ENCODE measurements around the gene ID2.

The ID2 gene

DNA sequence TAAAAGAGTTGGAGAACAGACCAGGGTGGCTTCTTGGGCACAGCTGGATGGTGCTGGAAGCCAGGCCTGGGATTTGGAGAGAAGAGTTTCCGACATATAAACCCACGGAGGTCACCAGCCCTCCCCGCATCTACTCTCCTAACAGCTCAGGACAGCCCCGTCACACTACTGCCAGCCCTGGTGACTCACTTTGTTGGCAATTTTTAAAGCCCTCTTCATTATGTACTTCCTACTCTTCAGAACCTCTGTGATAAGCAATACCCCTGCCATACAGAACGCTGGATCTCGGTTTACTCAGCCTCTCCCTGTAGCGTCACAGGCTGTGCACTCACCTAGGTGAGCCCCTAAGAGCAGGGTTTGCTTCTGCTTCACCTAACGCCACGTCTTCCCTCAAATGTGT, 48.1 kb downstream of the ID2 start:
- no peak for DNase-seq (ENCODE audit: low read depth in 2 of 2)

DNA sequence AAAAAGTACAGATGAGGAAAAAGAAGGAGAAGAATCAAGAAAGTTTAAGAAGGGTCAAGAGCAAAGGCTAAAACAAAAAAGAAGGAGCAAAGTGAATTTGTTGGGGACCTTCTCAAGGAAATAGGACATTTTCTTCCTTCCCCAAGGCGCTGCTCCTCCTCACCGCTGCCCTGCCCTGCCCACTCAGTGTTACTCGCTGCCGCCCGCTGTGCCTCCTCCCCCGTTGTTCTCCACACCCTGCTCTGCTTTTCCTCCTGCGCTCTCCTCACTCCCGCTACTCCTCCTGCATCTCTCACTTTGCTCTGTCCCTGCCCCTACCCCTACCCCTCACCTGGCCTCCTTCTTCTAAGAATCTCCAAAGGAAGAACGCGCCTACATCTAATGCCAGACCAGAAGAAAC, 50.7 kb downstream of the ID2 start:
- DNase-seq (ENCODE audit: low read depth in 2 of 2), result no peak

All from stimulated activated CD4-positive, alpha-beta T cell treated with anti-CD3 and anti-CD28 coated beads, Interleukin-4, amount 100 ng/mL, for 48 hours (primary cell).